Skin epidermis (tissue), 12 donors: ENCODE data around the gene SCIN.

Experiments
- H3K27ac ChIP-seq, 21 experiments: fragments of 200-600 bp; sonication (generic) in 11 of 21; one replicate each; pipeline ENCODE4 v1.5.0; 2020; ENCODE audit warnings: mild to moderate bottlenecking in 3 of 21, inconsistent platforms in 2 of 21, moderate library complexity in 2 of 21
- H3K4me3 ChIP-seq, 7 experiments: fragments of 200-600 bp; sonication (generic) in 2 of 7; one replicate each; pipeline ENCODE4 v1.5.0; 2020; ENCODE audit warnings: inconsistent platforms in 2 of 7, mild to moderate bottlenecking in 2 of 7, moderate library complexity in 1 of 7

Gene SCIN

DNA sequence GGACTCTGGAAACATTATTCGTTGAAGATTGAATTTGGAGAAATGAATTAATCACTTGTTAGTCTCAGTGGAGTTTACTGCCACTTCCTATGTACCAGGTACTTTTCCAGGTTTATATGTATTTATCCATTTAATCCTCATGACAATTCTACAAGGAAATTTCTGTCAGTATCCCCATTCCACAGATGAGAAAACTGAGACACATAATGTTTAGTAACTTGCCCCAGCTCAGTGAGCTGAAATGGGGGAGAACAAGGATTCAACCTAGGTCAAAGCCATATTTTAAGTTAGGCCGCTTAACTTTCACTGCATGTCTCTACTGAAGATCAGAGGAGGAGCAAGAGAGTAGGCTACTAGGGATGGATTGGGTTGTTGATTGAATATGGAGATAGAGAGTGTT, 4.6 kb upstream of the SCIN start:
- no peak overlapping the region for H3K4me3 ChIP-seq
- H3K27ac ChIP-seq: no peak overlapping the region

DNA sequence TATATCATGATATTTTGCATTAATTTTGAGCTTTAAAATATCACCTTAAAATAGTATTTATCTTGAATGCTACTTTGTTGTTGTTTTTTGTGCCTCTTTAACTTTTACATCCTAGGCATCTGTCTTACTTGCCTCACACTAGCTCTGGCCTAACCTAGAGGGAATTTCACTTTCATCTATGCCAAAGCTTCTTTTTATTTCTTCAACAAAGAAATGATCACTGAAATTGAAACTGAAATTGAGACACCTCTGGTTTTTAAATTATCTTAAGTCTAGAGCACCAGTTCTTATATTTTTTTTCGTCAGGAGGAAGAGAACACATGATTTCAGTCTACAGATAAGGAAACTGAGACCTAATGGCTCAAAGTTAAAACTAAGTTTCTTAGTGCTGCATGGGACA, 3.5 kb upstream of the SCIN start:
- Histone ChIP-seq H3K27ac (no peak overlapping the region), H3K4me3 (no peak overlapping the region)

DNA sequence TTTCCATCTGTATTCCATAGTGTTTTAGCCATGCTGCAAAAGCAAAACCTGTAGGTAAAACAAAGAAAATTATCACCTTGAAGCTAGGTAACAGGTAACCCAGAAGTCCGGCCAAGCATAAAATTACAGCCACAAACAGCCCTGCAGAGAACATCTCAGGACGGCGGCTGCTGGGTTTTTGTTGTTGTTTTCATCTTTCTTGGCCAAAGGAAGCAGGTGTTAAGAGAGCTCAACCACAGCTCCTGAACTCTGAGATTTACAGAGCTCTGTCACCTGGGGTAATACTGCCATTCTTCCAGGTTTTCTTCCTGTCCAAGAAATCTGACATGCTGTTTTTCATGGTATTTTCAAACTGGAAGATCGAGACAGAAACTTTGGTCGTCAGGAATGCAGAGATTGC, 847 bp upstream of the SCIN start:
- Histone ChIP-seq H3K4me3 (no peak overlapping the region), H3K27ac (no peak overlapping the region)

DNA sequence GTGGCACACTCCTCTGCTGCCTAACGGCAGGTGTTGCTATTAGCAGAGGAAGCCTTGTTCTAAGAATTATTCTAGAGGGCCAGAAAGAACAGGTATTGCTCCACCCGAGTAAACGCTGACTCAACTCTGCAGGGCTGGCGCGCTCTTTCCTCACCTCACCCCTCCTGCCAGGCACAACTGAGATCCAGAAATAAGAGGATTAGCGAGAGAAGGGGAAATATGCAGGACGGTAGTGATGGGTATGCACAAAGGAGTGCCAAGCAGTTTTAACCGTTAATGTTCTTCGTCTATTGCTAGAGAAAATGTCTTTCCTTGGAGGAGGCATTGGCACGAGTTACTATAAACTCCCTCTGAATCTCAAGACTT, 369 bp upstream of the SCIN start:
- Histone ChIP-seq H3K27ac (no peak overlapping the region), H3K4me3 (peak overlapping the region; percentile 10 to 45 (median 21))

DNA sequence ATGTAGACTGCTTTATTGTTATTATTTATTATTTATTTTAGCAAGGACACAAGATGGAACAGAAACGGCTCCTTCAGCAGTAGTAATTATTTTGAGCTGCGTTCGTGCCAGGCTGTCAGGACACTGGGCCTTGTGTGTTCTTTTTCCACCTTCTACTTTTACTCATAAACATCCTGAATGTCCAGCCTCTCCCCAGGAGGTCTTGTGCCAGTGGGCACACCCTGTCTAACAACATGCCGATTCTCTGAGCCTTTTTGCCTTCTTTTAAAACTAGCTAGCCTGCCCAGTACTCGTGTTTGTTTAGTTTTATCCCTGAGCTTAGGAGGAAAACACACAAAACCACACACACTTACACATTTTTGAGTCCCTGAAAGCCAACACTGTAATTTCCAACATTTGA, 1.2 kb downstream of the SCIN start:
- H3K4me3 ChIP-seq: no peak overlapping the region
- H3K27ac ChIP-seq: no peak overlapping the region

DNA sequence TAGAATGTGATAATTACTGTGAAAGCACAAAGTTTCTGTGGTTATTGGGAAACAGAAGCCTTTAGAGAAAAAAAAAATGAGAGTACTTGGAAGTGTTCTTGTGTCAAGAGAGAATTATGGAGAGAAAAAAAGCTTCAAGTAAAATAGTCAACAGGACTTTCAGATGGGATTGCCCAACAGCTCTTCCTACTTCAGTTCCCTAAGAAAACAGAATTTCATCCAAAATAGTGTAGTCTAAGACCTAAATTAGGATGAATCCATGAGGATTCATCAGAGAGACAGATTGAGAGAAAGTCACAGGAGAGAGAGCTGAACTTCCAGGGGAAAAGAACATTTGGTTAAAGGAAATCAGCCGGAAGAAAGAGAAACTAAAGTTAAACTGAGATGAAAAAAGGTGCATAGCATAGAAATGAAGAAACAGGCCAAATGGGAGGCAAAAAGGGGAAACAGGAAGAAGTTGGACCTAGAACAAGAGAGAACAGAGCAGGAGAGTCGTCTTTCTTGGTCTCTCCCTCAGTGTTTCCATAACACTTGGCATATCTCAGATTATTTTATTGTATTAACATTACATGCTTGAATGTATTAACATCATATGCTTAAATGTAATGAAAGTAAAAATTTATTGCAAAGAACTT, 2.5 kb downstream of the SCIN start:
- H3K27ac ChIP-seq: no peak overlapping the region
- no peak overlapping the region for H3K4me3 ChIP-seq

DNA sequence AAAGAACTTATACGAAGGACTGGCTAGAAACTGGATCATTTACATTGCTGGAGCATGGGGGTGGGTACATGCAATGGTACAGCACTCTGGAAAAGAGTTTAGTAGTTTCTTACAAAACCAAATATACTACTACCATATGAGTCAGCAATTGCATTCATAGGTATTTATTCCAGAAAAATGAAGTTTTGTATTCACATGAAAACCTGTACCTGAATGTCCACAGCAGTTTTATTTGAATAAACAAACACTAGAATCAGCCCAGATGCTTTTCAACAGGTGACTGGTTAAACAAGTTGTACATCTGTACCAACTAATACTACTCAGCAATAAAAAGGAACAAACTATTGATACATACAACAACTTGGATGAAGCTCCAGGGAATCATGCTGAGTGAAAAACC, 3.4 kb downstream of the SCIN start:
- no peak overlapping the region for H3K4me3 ChIP-seq
- H3K27ac ChIP-seq: no peak overlapping the region

DNA sequence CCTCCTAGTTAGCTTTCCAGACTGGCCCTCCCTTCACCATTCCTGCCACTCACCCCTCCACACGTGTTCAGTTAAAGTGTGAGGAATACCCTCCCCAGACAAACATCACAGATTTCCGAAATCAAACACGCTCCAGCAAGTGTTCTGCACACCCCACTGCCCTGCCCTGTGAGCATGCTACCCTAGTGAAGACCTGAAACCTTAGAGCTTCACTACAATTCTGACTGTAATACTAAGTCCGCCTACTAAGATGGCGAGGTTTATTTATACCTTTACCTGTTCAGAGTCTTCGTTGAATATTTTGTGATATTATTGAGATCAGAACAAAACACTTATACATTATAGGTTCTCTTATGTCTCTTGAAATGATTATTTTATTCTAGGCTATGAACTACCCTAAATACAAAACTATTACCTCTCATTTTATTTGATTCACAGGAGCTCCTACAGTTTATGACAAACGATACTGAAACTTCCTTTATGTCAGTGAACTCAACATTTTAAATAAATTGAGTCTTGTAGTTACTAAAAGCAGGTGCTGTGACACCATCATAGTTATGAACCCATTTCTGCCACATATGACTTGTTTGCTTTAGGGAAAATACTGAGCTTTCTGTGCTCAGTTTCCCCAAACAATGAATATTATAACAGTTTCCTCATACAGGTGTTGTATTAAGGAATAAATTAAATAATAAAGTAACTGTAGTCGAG, 8.6 kb downstream of the SCIN start:
- no peak overlapping the region for H3K4me3 ChIP-seq
- no peak overlapping the region for H3K27ac ChIP-seq

DNA sequence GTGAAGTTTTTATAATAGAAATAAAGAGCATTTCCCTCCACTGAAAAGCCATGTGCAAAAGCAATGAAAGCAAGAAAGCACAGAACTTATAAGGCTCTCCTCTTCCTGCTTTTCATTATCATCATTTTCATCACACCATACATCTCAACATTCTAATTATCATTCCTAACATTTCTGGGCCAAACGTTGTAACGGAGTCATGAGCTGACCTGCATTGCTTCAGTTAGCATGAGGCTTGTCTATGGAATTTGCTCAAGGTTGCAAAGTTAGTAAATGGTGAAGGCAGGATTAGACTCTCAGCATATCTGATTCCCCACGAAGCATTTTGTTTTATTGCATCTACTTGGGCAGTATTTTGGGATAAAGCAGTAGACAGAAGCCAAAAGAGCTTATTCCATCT, 11.4 kb downstream of the SCIN start:
- Histone ChIP-seq H3K4me3 (no peak overlapping the region), H3K27ac (no peak overlapping the region)

DNA sequence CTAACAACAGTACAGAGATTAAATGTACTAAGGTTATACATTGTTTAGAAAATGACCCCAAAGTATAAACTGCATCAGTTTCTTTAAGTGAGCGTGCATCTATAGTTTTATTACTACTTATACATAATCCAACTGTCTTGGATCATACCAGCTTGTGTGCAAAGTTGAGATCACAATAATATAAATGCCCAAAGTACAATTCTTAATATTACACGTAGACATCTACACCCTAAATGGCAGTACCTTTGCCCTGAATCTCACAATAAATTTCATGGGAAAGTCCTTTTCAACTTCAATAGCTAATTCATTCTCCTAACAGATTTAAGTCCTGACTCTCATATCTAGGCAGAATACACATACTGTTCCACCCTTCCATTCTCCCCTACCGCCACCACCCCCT, 11.8 kb downstream of the SCIN start:
- Histone ChIP-seq H3K27ac (no peak overlapping the region), H3K4me3 (no peak overlapping the region)

DNA sequence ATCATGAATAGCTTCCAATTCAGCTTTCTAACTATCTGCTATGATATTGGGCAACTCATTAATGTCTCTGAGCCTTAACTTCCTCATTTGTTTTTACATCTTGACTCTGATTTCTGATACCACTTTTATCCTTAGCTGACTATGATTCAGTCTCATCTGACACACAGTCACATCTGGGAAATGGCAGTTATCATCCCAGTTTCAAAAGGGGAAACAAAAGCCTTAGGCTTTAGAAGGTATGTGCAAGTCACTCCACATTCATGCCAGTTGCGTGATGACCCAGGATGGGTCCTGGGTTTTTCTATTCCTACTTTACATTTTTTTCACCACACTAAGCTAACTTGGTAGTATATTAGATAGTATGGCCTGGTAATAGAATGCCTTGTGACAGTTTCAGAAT, 12.7 kb downstream of the SCIN start:
- no peak overlapping the region for H3K27ac ChIP-seq
- no peak overlapping the region for H3K4me3 ChIP-seq

DNA sequence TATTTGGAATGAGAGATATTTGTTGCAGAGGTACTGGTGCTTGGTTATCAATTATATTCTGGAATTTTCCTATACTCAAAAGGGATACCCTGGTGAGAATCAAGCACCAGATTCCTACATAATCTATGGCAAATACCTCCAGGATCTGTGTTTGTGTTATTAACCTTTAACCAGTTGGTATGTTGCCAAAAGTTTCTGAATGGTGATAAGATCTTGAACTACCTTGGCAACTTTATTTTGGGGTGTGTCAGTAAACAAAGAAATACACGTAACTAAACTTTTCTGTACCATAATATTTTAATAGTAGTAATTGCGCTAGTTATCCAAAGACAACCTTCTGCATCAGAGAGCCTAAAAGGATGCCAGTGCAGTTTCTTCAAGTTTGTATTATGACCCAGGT, 13.4 kb downstream of the SCIN start:
- Histone ChIP-seq H3K27ac (no peak overlapping the region), H3K4me3 (no peak overlapping the region)

DNA sequence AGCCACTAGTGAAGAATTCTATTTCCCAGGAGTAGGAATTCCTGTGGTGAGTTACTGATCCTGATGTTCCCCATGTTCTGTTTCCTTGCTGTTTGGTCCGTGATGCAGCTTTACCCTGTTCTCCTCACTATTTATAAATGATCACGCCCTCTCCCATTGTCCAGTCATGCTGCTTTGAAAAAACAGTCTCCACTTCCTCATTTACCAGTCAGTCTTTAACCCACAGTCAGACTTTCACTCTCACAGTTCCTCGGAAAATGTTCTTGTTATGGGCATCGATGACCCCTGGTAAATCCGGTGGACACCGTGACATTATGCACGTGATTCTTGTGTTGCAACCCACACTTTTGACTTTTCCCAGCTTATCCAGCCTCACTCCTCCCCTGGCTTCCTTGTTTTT, 14.4 kb downstream of the SCIN start:
- no peak overlapping the region for H3K4me3 ChIP-seq
- peak overlapping the region in 1 of 21 experiments; percentile 29 for H3K27ac ChIP-seq

DNA sequence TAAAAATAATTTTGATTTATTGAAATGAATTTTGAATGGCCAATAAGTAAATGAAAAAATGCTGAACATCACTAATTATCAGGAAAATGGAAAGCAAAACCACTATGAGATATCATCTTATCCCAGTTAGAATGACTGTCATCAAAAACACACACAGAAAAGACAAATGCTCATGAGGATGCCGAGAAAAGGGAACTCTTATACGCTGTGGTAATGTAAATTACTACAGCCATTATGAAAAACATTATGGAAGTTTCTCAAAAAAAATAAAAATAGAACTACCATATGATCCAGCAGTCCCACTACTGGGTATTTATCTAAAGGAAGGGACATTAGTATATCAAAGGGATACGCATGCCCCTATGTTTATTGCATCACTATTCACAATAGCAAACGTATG, 15.8 kb downstream of the SCIN start:
- H3K4me3 ChIP-seq: no peak overlapping the region

DNA sequence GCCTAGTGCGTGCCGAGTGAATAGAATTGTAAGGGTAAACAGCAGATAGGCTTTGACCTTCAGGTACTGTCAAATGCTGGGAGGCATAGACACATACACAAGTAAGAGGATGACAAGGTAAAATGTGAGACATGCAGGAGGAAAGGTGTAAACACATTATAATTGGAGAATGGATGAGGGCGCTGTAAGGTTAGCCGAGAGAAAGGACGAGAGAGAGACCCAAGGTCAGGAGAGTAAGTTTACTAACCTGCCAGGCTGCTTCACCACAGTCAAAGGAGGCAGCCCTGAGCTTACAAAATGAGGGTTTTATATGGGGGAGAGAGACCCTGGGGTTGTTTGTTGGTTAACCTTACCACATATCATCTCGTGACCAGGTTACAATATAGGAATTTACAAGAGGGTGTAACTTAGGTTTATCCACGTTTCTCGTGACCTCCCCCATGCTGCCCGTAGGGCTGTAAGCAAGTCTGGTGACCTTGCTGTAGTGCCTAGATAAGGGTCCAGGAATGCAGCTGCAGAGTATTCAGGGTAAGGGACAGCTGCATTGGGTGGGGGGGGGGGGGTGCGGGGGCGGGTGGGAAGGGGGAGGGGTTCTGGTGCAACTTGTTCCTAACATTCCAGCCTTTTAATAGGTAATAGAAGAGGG, 17.9 kb downstream of the SCIN start:
- H3K4me3 ChIP-seq: no peak overlapping the region
- no peak overlapping the region for H3K27ac ChIP-seq

More for the DNA sequence above, 15.8 kb downstream of the SCIN start:
- no peak overlapping the region for H3K27ac ChIP-seq

DNA sequence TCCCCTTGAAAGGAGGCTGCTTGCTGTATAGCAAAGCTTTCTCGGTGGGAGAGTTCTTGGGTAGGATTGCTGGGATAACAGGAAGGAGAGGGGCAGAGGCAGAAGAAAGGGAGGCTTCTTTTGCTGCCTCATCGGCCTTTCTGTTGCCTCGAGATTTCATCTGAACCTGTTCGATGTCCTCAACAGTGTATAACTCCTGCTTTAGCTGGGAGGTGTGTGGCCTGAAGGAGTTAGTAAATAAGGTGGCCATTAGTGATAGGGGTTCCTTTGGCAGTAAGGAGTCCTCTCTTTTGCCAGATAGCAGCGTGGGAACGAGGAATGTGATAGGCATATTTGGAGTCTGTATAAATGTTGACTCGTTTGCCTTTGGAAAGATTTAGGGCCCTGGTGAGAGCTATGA, 20.0 kb downstream of the SCIN start:
- Histone ChIP-seq H3K4me3 (no peak overlapping the region), H3K27ac (no peak overlapping the region)

DNA sequence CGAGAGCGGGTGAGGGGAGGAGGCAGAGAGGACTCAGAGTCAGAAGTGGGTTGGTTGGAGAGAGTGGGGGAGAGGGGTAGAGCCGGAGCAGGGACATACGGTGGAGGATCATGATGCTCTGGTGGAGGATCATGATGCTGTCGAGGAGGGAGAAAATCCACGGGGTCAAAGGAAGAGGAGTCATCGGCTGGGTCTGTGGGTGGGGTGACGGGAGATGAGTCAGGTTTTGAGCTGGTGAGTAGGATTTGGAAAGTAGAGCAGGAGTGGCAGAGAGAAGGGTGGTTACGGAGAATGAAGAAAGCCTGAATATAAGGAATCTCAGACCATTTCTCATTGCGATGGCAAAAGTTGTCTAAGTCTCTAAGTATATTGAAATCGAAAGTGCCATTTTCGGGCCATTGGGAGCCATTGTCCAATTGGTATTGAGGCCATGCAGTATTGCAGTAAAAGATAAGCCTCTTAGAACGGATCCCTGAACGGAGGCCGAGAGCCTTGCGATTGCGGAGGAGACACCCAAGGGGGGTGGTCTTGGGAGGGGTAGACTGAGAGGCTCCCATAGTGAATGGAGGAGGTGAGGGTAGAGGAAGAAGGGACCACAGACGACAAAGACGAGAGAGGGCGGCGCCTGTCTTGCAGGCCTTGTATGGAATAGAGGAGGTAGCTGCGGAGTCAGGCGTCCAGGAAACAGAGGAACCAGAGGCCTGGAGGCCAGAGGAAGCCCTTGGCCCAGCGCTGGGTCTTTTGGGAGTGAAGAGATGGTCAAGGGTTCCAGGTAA, 23.8 kb downstream of the SCIN start:
- H3K27ac ChIP-seq: no peak overlapping the region
- no peak overlapping the region for H3K4me3 ChIP-seq

DNA sequence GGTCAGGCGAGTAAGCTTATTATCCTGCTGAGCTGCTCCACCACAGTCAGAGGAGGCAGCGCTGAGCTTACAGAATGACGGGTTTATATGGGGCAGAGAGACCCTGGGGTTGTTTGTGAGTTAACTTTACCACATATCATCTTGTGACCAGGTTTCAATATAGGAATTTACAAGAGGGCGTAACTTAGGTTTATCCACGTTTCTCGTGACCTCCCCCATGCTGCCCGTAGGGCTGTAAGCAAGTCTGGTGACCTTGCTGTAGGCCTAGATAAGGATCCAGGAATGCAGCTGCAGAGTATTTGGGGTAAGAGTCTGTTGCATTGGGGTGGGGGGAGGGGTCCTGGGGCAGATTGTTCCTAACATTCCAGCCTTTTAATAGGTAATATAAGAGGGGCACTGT, 24.6 kb downstream of the SCIN start:
- no peak overlapping the region for H3K27ac ChIP-seq
- H3K4me3 ChIP-seq: no peak overlapping the region

DNA sequence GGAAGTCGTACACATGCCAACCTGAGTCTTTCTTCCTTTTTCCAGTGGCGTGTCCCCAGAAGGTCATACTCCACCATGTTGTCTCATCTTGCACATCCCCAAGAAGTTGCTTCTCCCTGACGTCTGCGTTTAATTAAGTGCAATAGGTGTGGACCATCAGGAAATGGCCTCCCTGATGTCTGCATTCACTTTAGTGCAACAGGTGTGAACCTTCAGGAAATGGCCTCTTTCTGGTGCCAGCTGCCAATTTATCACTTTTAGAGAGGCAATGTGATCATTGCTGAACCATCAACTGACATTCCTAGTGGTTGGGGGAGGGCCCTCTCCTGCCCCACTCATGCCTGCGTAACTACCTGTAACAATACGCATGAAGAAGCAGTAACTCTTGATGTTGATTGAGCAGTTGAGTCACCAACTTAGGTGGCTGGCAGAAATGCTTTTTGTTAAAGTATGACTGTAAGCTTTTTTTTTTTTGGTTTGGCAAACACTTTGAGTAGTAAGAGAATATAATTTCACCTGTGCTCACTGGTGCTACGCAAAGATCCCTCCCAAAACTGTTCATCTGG, 25.8 kb downstream of the SCIN start:
- H3K4me3 ChIP-seq: no peak overlapping the region

DNA sequence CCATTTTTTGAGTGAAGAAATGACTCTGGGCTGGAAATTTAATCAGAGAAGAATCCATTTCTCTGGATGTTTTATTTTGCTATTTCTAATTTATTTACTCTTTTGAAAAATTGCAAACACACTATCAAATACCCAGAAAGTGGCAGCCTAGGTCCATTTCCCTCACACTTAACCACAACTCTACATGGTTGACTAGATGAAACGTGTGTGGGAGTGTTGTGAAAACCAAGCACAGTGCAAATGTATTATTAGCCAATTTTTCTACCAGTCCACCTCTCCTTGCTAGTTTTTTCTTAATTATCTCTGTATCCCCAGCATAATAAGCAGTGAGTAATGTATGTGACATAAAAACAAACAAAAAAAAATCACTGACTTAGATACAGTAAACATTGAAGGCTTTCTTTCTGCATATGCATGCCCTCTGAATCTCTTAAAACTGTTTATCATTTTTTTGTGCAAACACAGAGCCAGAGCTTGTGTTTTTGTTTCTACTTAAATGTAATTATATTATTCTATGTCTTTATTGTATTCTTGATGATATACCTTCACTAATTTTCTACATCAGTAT, 30.9 kb downstream of the SCIN start:
- H3K27ac ChIP-seq: no peak overlapping the region
- no peak overlapping the region for H3K4me3 ChIP-seq

More for the DNA sequence above, 25.8 kb downstream of the SCIN start:
- no peak overlapping the region for H3K27ac ChIP-seq
